Neural crest cell (in vitro differentiated cells): ENCODE data around the gene IL12B. TPM values are rescaled to one million over a fixed set of nuclear protein-coding genes. Genes with fewer than 3 reads are reported as not detected.

Experiments
- DNase-seq: peaks from one replicate; pipeline ENCODE4 v3.0.0; 2021; ENCODE audit warnings: low read depth, mixed read lengths, low spot score
- H3K27ac Mint-ChIP-seq: one replicate; pipeline ENCODE4 v1.8.0; 2021; ENCODE audit warnings: mild to moderate bottlenecking, mixed read lengths; ENCODE audit not compliant: unreplicated experiment
- H3K27me3 Mint-ChIP-seq: 2 replicates; pipeline ENCODE4 v1.8.0; 2021; ENCODE audit warnings: low read depth, mild to moderate bottlenecking, mixed read lengths
- H3K36me3 Mint-ChIP-seq: 2 replicates; pipeline ENCODE4 v1.8.0; 2021; ENCODE audit warnings: low read depth, mild to moderate bottlenecking, mixed read lengths
- H3K4me1 Mint-ChIP-seq: 2 replicates; pipeline ENCODE4 v1.8.0; 2021; ENCODE audit warnings: mixed read lengths
- H3K4me3 Mint-ChIP-seq: one replicate; pipeline ENCODE4 v1.8.0; 2021; ENCODE audit warnings: mild to moderate bottlenecking, mixed read lengths
- H3K9me3 Mint-ChIP-seq: 2 replicates; pipeline ENCODE4 v1.8.0; 2021; ENCODE audit warnings: mixed read lengths
- CTCF ChIP-seq: fragments of 200-600 bp; sonication (generic); conservative IDR thresholded peaks from 2 replicates; pipeline ENCODE4 v1.5.0; 2021; ENCODE audit warnings: antibody characterized with exemption, mild to moderate bottlenecking
- total RNA-seq: library from RNA; stranded (reverse); gene quantifications from 2 replicates; pipeline ENCODE4 v1.2.1, GENCODE V29; 2021

IL12B gene
- total RNA-seq, 1 donor from 2014 or later, result not detected

GRCh38 chr5:159318448-159318847, 11.8 kb downstream of the IL12B start:
- no peaks in the 10 kb centered on the region for H3K36me3 Mint-ChIP-seq
- no peaks in the 10 kb centered on the region for H3K9me3 Mint-ChIP-seq
- H3K4me1 Mint-ChIP-seq, result no peaks in the 10 kb centered on the region
- no peak for TF ChIP-seq CTCF
- DNase-seq, result no peak
- H3K27me3 Mint-ChIP-seq, result peaks cover 34% of the 10 kb centered on the region
- no peak overlapping the region for H3K4me3 Mint-ChIP-seq
- H3K27ac Mint-ChIP-seq, result no peak overlapping the region

GRCh38 chr5:159317849-159318248, 12.4 kb downstream of the IL12B start:
- no peaks in the 10 kb centered on the region for H3K9me3 Mint-ChIP-seq
- H3K4me1 Mint-ChIP-seq, result no peaks in the 10 kb centered on the region
- H3K36me3 Mint-ChIP-seq, result no peaks in the 10 kb centered on the region
- H3K4me3 Mint-ChIP-seq, result no peak overlapping the region
- H3K27ac Mint-ChIP-seq, result no peak overlapping the region
- TF ChIP-seq CTCF, result no peak
- H3K27me3 Mint-ChIP-seq, result peaks cover 38% of the 10 kb centered on the region
- no peak for DNase-seq

- H3K36me3 Mint-ChIP-seq, result no peaks in the 10 kb centered on the region
- TF ChIP-seq CTCF, result peak; percentile 67
- DNase-seq, result peak; percentile 25
- no peak overlapping the region for H3K4me3 Mint-ChIP-seq
- peaks cover 49% of the 10 kb centered on the region for H3K27me3 Mint-ChIP-seq
- no peaks in the 10 kb centered on the region for H3K9me3 Mint-ChIP-seq
- no peaks in the 10 kb centered on the region for H3K4me1 Mint-ChIP-seq
- no peak overlapping the region for H3K27ac Mint-ChIP-seq
Observed at GRCh38 chr5:159316519-159317383, 13.5 kb downstream of the IL12B start.

GRCh38 chr5:159313197-159313596, 17.1 kb downstream of the IL12B start:
- no peak overlapping the region for H3K4me3 Mint-ChIP-seq
- H3K9me3 Mint-ChIP-seq, result no peaks in the 10 kb centered on the region
- H3K36me3 Mint-ChIP-seq, result no peaks in the 10 kb centered on the region
- no peak for TF ChIP-seq CTCF
- H3K4me1 Mint-ChIP-seq, result peaks cover 4% of the 10 kb centered on the region
- no peak for DNase-seq
- H3K27me3 Mint-ChIP-seq, result peaks cover 69% of the 10 kb centered on the region
- H3K27ac Mint-ChIP-seq, result no peak overlapping the region

- Mint-ChIP-seq H3K4me3 (no peak overlapping the region), H3K27ac (no peak overlapping the region), H3K36me3 (no peaks in the 10 kb centered on the region), H3K4me1 (peaks cover 4% of the 10 kb centered on the region), H3K27me3 (peaks cover 84% of the 10 kb centered on the region), H3K9me3 (no peaks in the 10 kb centered on the region)
- DNase-seq, result no peak
- TF ChIP-seq CTCF, result no peak
Observed at GRCh38 chr5:159311063-159311462, 19.2 kb downstream of the IL12B start.
